Measurements from ENCODE around the gene LRRC7. TPM values are rescaled to one million over a fixed set of nuclear protein-coding genes. Genes with fewer than 3 reads are reported as not detected.

The LRRC7 gene
- total RNA-seq, 1 experiment from 2014 or later, result not detected

GRCh38 chr1:69671363-69672010 lies 103.8 kb downstream of the LRRC7 start:
- Histone ChIP-seq H3K27me3 (ENCODE audit: control insufficient read depth, insufficient read depth, low read length) (no peaks in the 10 kb centered on the region), H3K36me3 (ENCODE audit: control insufficient read depth, insufficient read depth, low read length) (no peaks in the 10 kb centered on the region), H3K4me1 (ENCODE audit: control insufficient read depth, insufficient read depth, low read length) (no peaks in the 10 kb centered on the region), H3K4me3 (ENCODE audit: low read depth in 2 of 2, low read length in 2 of 2) (no peak overlapping the region), H3K27ac (ENCODE audit: low read length) (no peak overlapping the region), H3K9me3 (ENCODE audit: control insufficient read depth, insufficient read depth, low read depth, low read length) (no peaks in the 10 kb centered on the region)
- no peak for ATAC-seq
- POLR2A ChIA-PET, result no interaction called here
- CTCF ChIA-PET, result no interaction called here
- intact Hi-C loops (cut with micrococcal nuclease; ENCODE audit: unreplicated experiment) (no loop called here), in situ Hi-C loops (cut with HindIII; ENCODE audit: low pct_unique_long_range_greater_than_20kb, low sequenced_read_pairs) (no loop called here)
- TF ChIP-seq SIN3A (IDR thresholded peaks at IDR 0.05; ENCODE audit: borderline replicate concordance, insufficient read depth, low read depth, low read length), result no peak
- no peak for TF ChIP-seq CTCF (IDR thresholded peaks at IDR 0.05)
- no peak for TF ChIP-seq REST (IDR thresholded peaks at IDR 0.05; ENCODE audit: insufficient read depth in 1 of 2, low read depth in 2 of 2, low read length in 1 of 2)
- TF ChIP-seq POLR2AphosphoS5 (IDR thresholded peaks at IDR 0.05; ENCODE audit: low read depth, low read length), result no peak
- no peak for TF ChIP-seq TCF7L2 (IDR thresholded peaks at IDR 0.05; ENCODE audit: low read depth, low read length)
- DNase-seq (ENCODE audit: low read depth, low spot score), result no peak
- BruUV-seq (replicated peaks), result no TSS peak

- no peak for DNase-seq (ENCODE audit: low read depth, low spot score)
- BruUV-seq (replicated peaks), result no TSS peak
- POLR2A ChIA-PET, result no interaction called here
- Histone ChIP-seq H3K9me3 (ENCODE audit: control insufficient read depth, insufficient read depth, low read depth, low read length) (no peaks in the 10 kb centered on the region), H3K36me3 (ENCODE audit: control insufficient read depth, insufficient read depth, low read length) (no peaks in the 10 kb centered on the region), H3K4me1 (ENCODE audit: control insufficient read depth, insufficient read depth, low read length) (no peaks in the 10 kb centered on the region), H3K27ac (ENCODE audit: low read length) (no peak overlapping the region), H3K4me3 (ENCODE audit: low read depth in 2 of 2, low read length in 2 of 2) (no peak overlapping the region), H3K27me3 (ENCODE audit: control insufficient read depth, insufficient read depth, low read length) (no peaks in the 10 kb centered on the region)
- in situ Hi-C loops (cut with HindIII; ENCODE audit: low pct_unique_long_range_greater_than_20kb, low sequenced_read_pairs), result no loop called here
- TF ChIP-seq CTCF (IDR thresholded peaks at IDR 0.05) (no peak), TCF7L2 (IDR thresholded peaks at IDR 0.05; ENCODE audit: low read depth, low read length) (no peak), REST (IDR thresholded peaks at IDR 0.05; ENCODE audit: insufficient read depth in 1 of 2, low read depth in 2 of 2, low read length in 1 of 2) (no peak), POLR2AphosphoS5 (IDR thresholded peaks at IDR 0.05; ENCODE audit: low read depth, low read length) (no peak), SIN3A (IDR thresholded peaks at IDR 0.05; ENCODE audit: borderline replicate concordance, insufficient read depth, low read depth, low read length) (no peak)
- intact Hi-C loops (cut with micrococcal nuclease; ENCODE audit: unreplicated experiment), result no loop called here
- no peak for ATAC-seq
- CTCF ChIA-PET, result no interaction called here
Observed at GRCh38 chr1:69673321-69673720, 105.6 kb downstream of the LRRC7 start.

All from Panc1 (cell line).